ENCODE measurements around the gene RPP40.

RPP40 gene

GRCh38 chr6:4967301-4968030 lies 36.4 kb downstream of the RPP40 start:
- DNase-seq, result no peak

- no peak for DNase-seq
Measured at GRCh38 chr6:4965562-4966389, 38.1 kb downstream of the RPP40 start.

- no peak for DNase-seq
Measured at GRCh38 chr6:4964675-4965561, 38.9 kb downstream of the RPP40 start.

GRCh38 chr6:4962905-4963304 lies 40.9 kb downstream of the RPP40 start:
- DNase-seq, result no peak

GRCh38 chr6:4961322-4962168 lies 42.3 kb downstream of the RPP40 start:
- DNase-seq, result no peak

- DNase-seq, result no peak
Measured at GRCh38 chr6:4958624-4959023, 45.2 kb downstream of the RPP40 start.

- DNase-seq, result no peak
Measured at GRCh38 chr6:4957521-4958231, 46.2 kb downstream of the RPP40 start.

GRCh38 chr6:4956625-4957024 lies 47.2 kb downstream of the RPP40 start:
- DNase-seq, result no peak

GRCh38 chr6:4953440-4953839 lies 50.4 kb downstream of the RPP40 start:
- no peak for DNase-seq

GRCh38 chr6:4950836-4951533 lies 52.9 kb downstream of the RPP40 start:
- DNase-seq, result no peak

- no peak for DNase-seq
Measured at GRCh38 chr6:4950076-4950475, 53.8 kb downstream of the RPP40 start.

- no peak for DNase-seq
Measured at GRCh38 chr6:4948781-4949450, 54.9 kb downstream of the RPP40 start.

- no peak for DNase-seq
Measured at GRCh38 chr6:4947716-4948115, 56.1 kb downstream of the RPP40 start.

GRCh38 chr6:4946521-4946920 lies 57.3 kb downstream of the RPP40 start:
- no peak for DNase-seq

Measured in activated CD4-positive, alpha-beta T cell treated with anti-CD3 and anti-CD28 coated beads, Interleukin-2, amount 50 U/mL, for 1 hour (primary cell).